ENCODE data around the gene ZDHHC14. TPM values are rescaled to one million over a fixed set of nuclear protein-coding genes. Genes with fewer than 3 reads are reported as not detected.

The ZDHHC14 gene
- total and polyA plus RNA-seq, 5 donors, result 10.6 to 22.1 (median 20.2) TPM

- no peak for ATAC-seq
- no peaks in the 10 kb centered on the region for H3K27me3 ChIP-seq (ENCODE audit: control insufficient read depth, insufficient read depth)
- intact Hi-C loops (cut with DNase I), result loop anchor here in 2 of 4 donors (5.0 kb wide), 3 partner anchors 207 to 282 kb away; partner anchors contain the start of gene ZDHHC14 (in 1 of the 2)
- H3K4me3 ChIP-seq (ENCODE audit: low read length), result no peak overlapping the region
- no peak for DNase-seq
- WGBS, result 90% methylated on average over 12 of the region's 12 CpGs
- H3K4me1 ChIP-seq (ENCODE audit: control insufficient read depth, insufficient read depth, low read length), result peaks cover 1% of the 10 kb centered on the region
- H3K27ac ChIP-seq (ENCODE audit: low read length), result no peak overlapping the region
- H3K9me3 ChIP-seq (ENCODE audit: control insufficient read depth, low read length), result no peaks in the 10 kb centered on the region
Observed at GRCh38 chr6:157599191-157599590, 218.2 kb downstream of the ZDHHC14 start.

- no peaks in the 10 kb centered on the region for H3K9me3 ChIP-seq (ENCODE audit: control insufficient read depth, low read length)
- 93% methylated on average over 15 of the region's 15 CpGs for WGBS
- no peak overlapping the region for H3K4me3 ChIP-seq (ENCODE audit: low read length)
- H3K4me1 ChIP-seq (ENCODE audit: control insufficient read depth, insufficient read depth, low read length), result peaks cover 1% of the 10 kb centered on the region
- ATAC-seq (no peak), DNase-seq (no peak)
- H3K27me3 ChIP-seq (ENCODE audit: control insufficient read depth, insufficient read depth), result no peaks in the 10 kb centered on the region
- no peak overlapping the region for H3K27ac ChIP-seq (ENCODE audit: low read length)
- intact Hi-C loops (cut with DNase I), result no loop called here
Observed at GRCh38 chr6:157600807-157601206, 219.8 kb downstream of the ZDHHC14 start.

GRCh38 chr6:157602521-157603295 lies 221.7 kb downstream of the ZDHHC14 start:
- intact Hi-C loops (cut with DNase I), result no loop called here

GRCh38 chr6:157603314-157603940 lies 222.4 kb downstream of the ZDHHC14 start:
- ATAC-seq (no peak), DNase-seq (no peak)
- intact Hi-C loops (cut with DNase I), result no loop called here
- WGBS, result 83% methylated on average over 13 of the region's 13 CpGs
- no peaks in the 10 kb centered on the region for H3K4me1 ChIP-seq (ENCODE audit: control insufficient read depth, insufficient read depth, low read length)
- H3K4me3 ChIP-seq (ENCODE audit: low read length), result no peak overlapping the region
- H3K27ac ChIP-seq (ENCODE audit: low read length), result no peak overlapping the region
- no peaks in the 10 kb centered on the region for H3K9me3 ChIP-seq (ENCODE audit: control insufficient read depth, low read length)
- H3K27me3 ChIP-seq (ENCODE audit: control insufficient read depth, insufficient read depth), result no peaks in the 10 kb centered on the region

More at GRCh38 chr6:157602521-157603295, 221.7 kb downstream of the ZDHHC14 start:
- WGBS, result 92% methylated on average over 18 of the region's 18 CpGs
- H3K9me3 ChIP-seq (ENCODE audit: control insufficient read depth, low read length), result no peaks in the 10 kb centered on the region
- peaks cover 1% of the 10 kb centered on the region for H3K4me1 ChIP-seq (ENCODE audit: control insufficient read depth, insufficient read depth, low read length)
- H3K27ac ChIP-seq (ENCODE audit: low read length), result no peak overlapping the region
- H3K4me3 ChIP-seq (ENCODE audit: low read length), result no peak overlapping the region
- DNase-seq (no peak), ATAC-seq (no peak)
- H3K27me3 ChIP-seq (ENCODE audit: control insufficient read depth, insufficient read depth), result no peaks in the 10 kb centered on the region

- Histone ChIP-seq H3K27me3 (ENCODE audit: control insufficient read depth, insufficient read depth) (no peaks in the 10 kb centered on the region), H3K27ac (ENCODE audit: low read length) (no peak overlapping the region), H3K9me3 (ENCODE audit: control insufficient read depth, low read length) (no peaks in the 10 kb centered on the region), H3K4me3 (ENCODE audit: low read length) (no peak overlapping the region), H3K4me1 (ENCODE audit: control insufficient read depth, insufficient read depth, low read length) (no peaks in the 10 kb centered on the region)
- DNase-seq (no peak), ATAC-seq (no peak)
- 99% methylated on average over 5 of the region's 5 CpGs for WGBS
- intact Hi-C loops (cut with DNase I), result no loop called here
Observed at GRCh38 chr6:157603971-157604370, 223.0 kb downstream of the ZDHHC14 start.

GRCh38 chr6:157604816-157605215 lies 223.8 kb downstream of the ZDHHC14 start:
- Histone ChIP-seq H3K9me3 (ENCODE audit: control insufficient read depth, low read length) (no peaks in the 10 kb centered on the region), H3K27ac (ENCODE audit: low read length) (no peak overlapping the region), H3K4me3 (ENCODE audit: low read length) (no peak overlapping the region), H3K4me1 (ENCODE audit: control insufficient read depth, insufficient read depth, low read length) (no peaks in the 10 kb centered on the region), H3K27me3 (ENCODE audit: control insufficient read depth, insufficient read depth) (no peaks in the 10 kb centered on the region)
- no peak for DNase-seq
- intact Hi-C loops (cut with DNase I), result no loop called here
- WGBS, result 55% methylated on average over 2 of the region's 2 CpGs
- no peak for ATAC-seq

- Histone ChIP-seq H3K27me3 (ENCODE audit: control insufficient read depth, insufficient read depth) (no peaks in the 10 kb centered on the region), H3K4me3 (ENCODE audit: low read length) (no peak overlapping the region), H3K4me1 (ENCODE audit: control insufficient read depth, insufficient read depth, low read length) (no peaks in the 10 kb centered on the region), H3K27ac (ENCODE audit: low read length) (no peak overlapping the region), H3K9me3 (ENCODE audit: control insufficient read depth, low read length) (no peaks in the 10 kb centered on the region)
- intact Hi-C loops (cut with DNase I), result no loop called here
- DNase-seq (no peak), ATAC-seq (no peak)
- 91% methylated on average over 8 of the region's 8 CpGs for WGBS
Observed at GRCh38 chr6:157605484-157605883, 224.5 kb downstream of the ZDHHC14 start.

GRCh38 chr6:157606516-157606915 lies 225.5 kb downstream of the ZDHHC14 start:
- H3K4me1 ChIP-seq (ENCODE audit: control insufficient read depth, insufficient read depth, low read length), result no peaks in the 10 kb centered on the region
- no peak overlapping the region for H3K27ac ChIP-seq (ENCODE audit: low read length)
- intact Hi-C loops (cut with DNase I), result no loop called here
- DNase-seq (no peak), ATAC-seq (no peak)
- no peak overlapping the region for H3K4me3 ChIP-seq (ENCODE audit: low read length)
- H3K27me3 ChIP-seq (ENCODE audit: control insufficient read depth, insufficient read depth), result no peaks in the 10 kb centered on the region
- 83% methylated on average over 9 of the region's 9 CpGs for WGBS
- H3K9me3 ChIP-seq (ENCODE audit: control insufficient read depth, low read length), result no peaks in the 10 kb centered on the region

- Histone ChIP-seq H3K27me3 (ENCODE audit: control insufficient read depth, insufficient read depth) (no peaks in the 10 kb centered on the region), H3K9me3 (ENCODE audit: control insufficient read depth, low read length) (no peaks in the 10 kb centered on the region), H3K27ac (ENCODE audit: low read length) (no peak overlapping the region), H3K4me1 (ENCODE audit: control insufficient read depth, insufficient read depth, low read length) (no peaks in the 10 kb centered on the region), H3K4me3 (ENCODE audit: low read length) (no peak overlapping the region)
- DNase-seq (no peak), ATAC-seq (no peak)
- intact Hi-C loops (cut with DNase I), result no loop called here
- 73% methylated on average over 12 of the region's 12 CpGs for WGBS
Observed at GRCh38 chr6:157607317-157608109, 226.5 kb downstream of the ZDHHC14 start.

GRCh38 chr6:157608221-157609075 lies 227.5 kb downstream of the ZDHHC14 start:
- WGBS, result 79% methylated on average over 16 of the region's 16 CpGs
- DNase-seq (no peak), ATAC-seq (peak in 1 of 2 donors; percentile 69)
- no peaks in the 10 kb centered on the region for H3K27me3 ChIP-seq (ENCODE audit: control insufficient read depth, insufficient read depth)
- no peaks in the 10 kb centered on the region for H3K4me1 ChIP-seq (ENCODE audit: control insufficient read depth, insufficient read depth, low read length)
- intact Hi-C loops (cut with DNase I), result no loop called here
- no peaks in the 10 kb centered on the region for H3K9me3 ChIP-seq (ENCODE audit: control insufficient read depth, low read length)
- H3K27ac ChIP-seq (ENCODE audit: low read length), result no peak overlapping the region
- no peak overlapping the region for H3K4me3 ChIP-seq (ENCODE audit: low read length)

Data from right cardiac atrium (tissue), 5 donors.